LNCaP clone FGC (cell line): ENCODE measurements around the gene ORMDL2.

Experiments used
- DNase-seq: peaks from one replicate; pipeline ENCODE4 v3.0.0-alpha.2; 2011; ENCODE audit warnings: low read depth
- H3K4me3 ChIP-seq: 2 replicates; pipeline ENCODE4 v1.5.1; 2011; ENCODE audit warnings: mild to moderate bottlenecking, low read depth, low read length, control low read depth
- CTCF ChIP-seq: IDR thresholded peaks from 2 replicates; pipeline ENCODE4 v1.5.1; 2012; ENCODE audit warnings: mild to moderate bottlenecking; ENCODE audit not compliant: control insufficient read depth, insufficient read depth; ENCODE audit errors: extremely low read depth

ORMDL2 gene

GRCh38 chr12:55838361-55838760, 20.5 kb downstream of the ORMDL2 start:
- TF ChIP-seq CTCF, result no peak
- H3K4me3 ChIP-seq, result no peak overlapping the region
- no peak for DNase-seq

GRCh38 chr12:55839345-55840140, 21.7 kb downstream of the ORMDL2 start:
- no peak for TF ChIP-seq CTCF
- H3K4me3 ChIP-seq, result no peak overlapping the region
- no peak for DNase-seq

- H3K4me3 ChIP-seq, result no peak overlapping the region
Measured at GRCh38 chr12:55840581-55841351, 22.9 kb downstream of the ORMDL2 start.

GRCh38 chr12:55842681-55843429, 25.0 kb downstream of the ORMDL2 start, which contains the start of gene MMP19:
MMP19 (minus strand) TSS chr12:55842936; CDS start chr12:55842830, 106 bp downstream.
- no peak for DNase-seq
- no peak within 1 kb of the TSS for H3K4me3 ChIP-seq
- no peak for TF ChIP-seq CTCF

More at GRCh38 chr12:55840581-55841351, 22.9 kb downstream of the ORMDL2 start:
- no peak for DNase-seq
- TF ChIP-seq CTCF, result no peak

GRCh38 chr12:55843431-55843830, 25.6 kb downstream of the ORMDL2 start:
- no peak overlapping the region for H3K4me3 ChIP-seq
- no peak for TF ChIP-seq CTCF
- DNase-seq, result no peak

GRCh38 chr12:55844961-55845360, 27.1 kb downstream of the ORMDL2 start:
- no peak overlapping the region for H3K4me3 ChIP-seq
- DNase-seq, result no peak
- no peak for TF ChIP-seq CTCF
